Osteoblast (primary cell): ENCODE data around the gene RHOH. TPM values are rescaled to one million over a fixed set of nuclear protein-coding genes. Genes with fewer than 3 reads are reported as not detected.
A peak's percentile ranks its signal among the peaks of the same experiment; 100 is the strongest.

Experiments used
- DNase-seq: peaks from one replicate; pipeline ENCODE4 v3.0.0; 2011; ENCODE audit warnings: low spot score, mixed read lengths; ENCODE audit not compliant: insufficient read length; ENCODE audit errors: missing footprints
- H2AFZ ChIP-seq: 2 replicates; pipeline ENCODE4 v1.6.0; 2011; ENCODE audit warnings: mild to moderate bottlenecking, low read length
- H3K27ac ChIP-seq: 2 replicates; pipeline ENCODE4 v1.5.1; 2011; ENCODE audit warnings: mild to moderate bottlenecking, low read depth, low read length, moderate library complexity
- H3K27me3 ChIP-seq: 2 replicates; pipeline ENCODE4 v1.6.0; 2012; ENCODE audit warnings: mild to moderate bottlenecking, control low read depth, inconsistent platforms, low read length, moderate library complexity; ENCODE audit not compliant: insufficient read depth
- H3K36me3 ChIP-seq: 2 replicates; pipeline ENCODE4 v1.5.1; 2011; ENCODE audit warnings: mild to moderate bottlenecking, low read length, control low read depth, moderate library complexity; ENCODE audit not compliant: insufficient read depth
- H3K4me1 ChIP-seq: 2 replicates; pipeline ENCODE4 v1.5.1; 2011; ENCODE audit warnings: mild to moderate bottlenecking, low read length, control low read depth, moderate library complexity; ENCODE audit not compliant: insufficient read depth
- H3K4me2 ChIP-seq: 2 replicates; pipeline ENCODE4 v1.6.0; 2011; ENCODE audit warnings: mild to moderate bottlenecking, low read length; ENCODE audit not compliant: insufficient read depth
- H3K4me3 ChIP-seq: fragments of 200-600 bp; sonication (generic); 3 replicates; pipeline ENCODE4 v1.5.1; 2012; ENCODE audit warnings: mild to moderate bottlenecking, low read length, inconsistent platforms; ENCODE audit not compliant: insufficient read depth
- H3K79me2 ChIP-seq: 2 replicates; pipeline ENCODE4 v1.6.0; 2012; ENCODE audit warnings: mild to moderate bottlenecking, low read length, control low read depth, inconsistent platforms; ENCODE audit not compliant: insufficient read depth
- H3K9me3 ChIP-seq: 2 replicates; pipeline ENCODE4 v1.5.1; 2011; ENCODE audit warnings: low read depth, low read length, control low read depth
- H4K20me1 ChIP-seq: 2 replicates; pipeline ENCODE4 v1.6.0; 2012; ENCODE audit warnings: mild to moderate bottlenecking, low read length, control low read depth; ENCODE audit not compliant: insufficient read depth
- CTCF ChIP-seq: IDR thresholded peaks from 2 replicates; pipeline ENCODE4 v1.5.1; 2011; ENCODE audit warnings: mild to moderate bottlenecking, low read depth, low read length, moderate library complexity; ENCODE audit errors: extremely low read depth
- total RNA-seq: library from RNA; depleted of rRNA; stranded (reverse); fragments of >200 nt; gene quantifications from 2 replicates; pipeline ENCODE4 v1.2.3, GENCODE V29; 2012

Gene RHOH
- total RNA-seq, 1 donor, result not detected

- H3K27me3 ChIP-seq, result no peaks in the 10 kb centered on the region
- H3K79me2 ChIP-seq, result no peaks in the 10 kb centered on the region
- no peak overlapping the region for H3K4me3 ChIP-seq
- no peaks in the 10 kb centered on the region for H3K36me3 ChIP-seq
- no peak overlapping the region for H2AFZ ChIP-seq
- DNase-seq, result no peak
- no peak for TF ChIP-seq CTCF
- no peak overlapping the region for H3K4me2 ChIP-seq
- H3K9me3 ChIP-seq, result no peaks in the 10 kb centered on the region
- no peaks in the 10 kb centered on the region for H4K20me1 ChIP-seq
- H3K27ac ChIP-seq, result no peak overlapping the region
- peaks cover 4% of the 10 kb centered on the region for H3K4me1 ChIP-seq
These were observed 3.7 kb upstream of the RHOH start for GRCh38 chr4:40193016-40193571.

- H3K79me2 ChIP-seq, result no peaks in the 10 kb centered on the region
- H3K36me3 ChIP-seq, result no peaks in the 10 kb centered on the region
- no peak overlapping the region for H3K4me3 ChIP-seq
- H3K27me3 ChIP-seq, result no peaks in the 10 kb centered on the region
- no peak overlapping the region for H2AFZ ChIP-seq
- H3K4me1 ChIP-seq, result peaks cover 4% of the 10 kb centered on the region
- no peak overlapping the region for H3K27ac ChIP-seq
- DNase-seq, result no peak
- H3K9me3 ChIP-seq, result no peaks in the 10 kb centered on the region
- TF ChIP-seq CTCF, result no peak
- H4K20me1 ChIP-seq, result no peaks in the 10 kb centered on the region
- H3K4me2 ChIP-seq, result no peak overlapping the region
These were observed 3.3 kb upstream of the RHOH start for GRCh38 chr4:40193578-40193977.

GRCh38 chr4:40194602-40195161 lies 2.1 kb upstream of the RHOH start:
- no peaks in the 10 kb centered on the region for H3K36me3 ChIP-seq
- H3K27ac ChIP-seq, result no peak overlapping the region
- peak overlapping the region; percentile 74 for H2AFZ ChIP-seq
- no peaks in the 10 kb centered on the region for H3K79me2 ChIP-seq
- H3K4me3 ChIP-seq, result no peak overlapping the region
- H3K4me1 ChIP-seq, result peaks cover 4% of the 10 kb centered on the region
- H4K20me1 ChIP-seq, result no peaks in the 10 kb centered on the region
- no peak for TF ChIP-seq CTCF
- peak overlapping the region; percentile 2 for H3K4me2 ChIP-seq
- no peaks in the 10 kb centered on the region for H3K9me3 ChIP-seq
- H3K27me3 ChIP-seq, result no peaks in the 10 kb centered on the region
- no peak for DNase-seq

GRCh38 chr4:40195182-40196177 lies 1.4 kb upstream of the RHOH start:
- Histone ChIP-seq H3K9me3 (no peaks in the 10 kb centered on the region), H4K20me1 (no peaks in the 10 kb centered on the region), H3K4me3 (no peak overlapping the region), H2AFZ (no peak overlapping the region), H3K4me2 (no peak overlapping the region), H3K27ac (no peak overlapping the region), H3K27me3 (no peaks in the 10 kb centered on the region), H3K4me1 (peaks cover 4% of the 10 kb centered on the region), H3K79me2 (no peaks in the 10 kb centered on the region), H3K36me3 (no peaks in the 10 kb centered on the region)
- no peak for DNase-seq
- no peak for TF ChIP-seq CTCF
